ENCODE measurements around the gene GTF2IRD1. TPM values are rescaled to one million over a fixed set of nuclear protein-coding genes. Genes with fewer than 3 reads are reported as not detected.
"Not testable (repeated sequence)": the region's sequence is repeated elsewhere in the genome, so short reads cannot be mapped to it uniquely, and the experiment has no call there.

The GTF2IRD1 gene
- 30.0 TPM for total RNA-seq

- peak; percentile 82 for DNase-seq (ENCODE audit: low spot score)
Observed at GRCh38 chr7:74453322-74454011, at the start of gene GTF2IRD1. Gene GTF2IRD1 (plus strand): TSS chr7:74453906. CDS start chr7:74508081, 54,175 bp downstream.

GRCh38 chr7:74404388-74404700, 49.4 kb upstream of the GTF2IRD1 start:
- no peak for DNase-seq (ENCODE audit: low spot score)

- no peak for DNase-seq (ENCODE audit: low spot score)
Observed at GRCh38 chr7:74404741-74405140, 49.0 kb upstream of the GTF2IRD1 start.

GRCh38 chr7:74405191-74405898, 48.4 kb upstream of the GTF2IRD1 start:
- no peak for DNase-seq (ENCODE audit: low spot score)

- no peak for DNase-seq (ENCODE audit: low spot score)
Observed at GRCh38 chr7:74405899-74406512, 47.7 kb upstream of the GTF2IRD1 start.

GRCh38 chr7:74407958-74408357, 45.7 kb upstream of the GTF2IRD1 start:
- no peak for DNase-seq (ENCODE audit: low spot score)

GRCh38 chr7:74409571-74409970, 44.1 kb upstream of the GTF2IRD1 start:
- no peak for DNase-seq (ENCODE audit: low spot score)

- no peak for DNase-seq (ENCODE audit: low spot score)
Observed at GRCh38 chr7:74410772-74411171, 42.9 kb upstream of the GTF2IRD1 start.

- DNase-seq (ENCODE audit: low spot score) = not testable (repeated sequence)
Observed at GRCh38 chr7:74411571-74411970, 42.1 kb upstream of the GTF2IRD1 start.

GRCh38 chr7:74412056-74412455, 41.6 kb upstream of the GTF2IRD1 start:
- no peak for DNase-seq (ENCODE audit: low spot score)

- no peak for DNase-seq (ENCODE audit: low spot score)
Observed at GRCh38 chr7:74412603-74413002, 41.1 kb upstream of the GTF2IRD1 start.

- DNase-seq (ENCODE audit: low spot score) = not testable (repeated sequence)
Observed at GRCh38 chr7:74414595-74415333, 38.9 kb upstream of the GTF2IRD1 start.

- peak; percentile 78 for DNase-seq (ENCODE audit: low spot score)
Observed at GRCh38 chr7:74417419-74417971, 36.2 kb upstream of the GTF2IRD1 start.

- DNase-seq (ENCODE audit: low spot score) = no peak
Observed at GRCh38 chr7:74418076-74418475, 35.6 kb upstream of the GTF2IRD1 start.

GRCh38 chr7:74418538-74418937, 35.2 kb upstream of the GTF2IRD1 start:
- no peak for DNase-seq (ENCODE audit: low spot score)

GRCh38 chr7:74419232-74419631, 34.5 kb upstream of the GTF2IRD1 start:
- not testable (repeated sequence) for DNase-seq (ENCODE audit: low spot score)

GRCh38 chr7:74420006-74420405, 33.7 kb upstream of the GTF2IRD1 start:
- DNase-seq (ENCODE audit: low spot score) = no peak

- DNase-seq (ENCODE audit: low spot score) = no peak
Observed at GRCh38 chr7:74424291-74424880, 29.3 kb upstream of the GTF2IRD1 start.

GRCh38 chr7:74428023-74428422, 25.7 kb upstream of the GTF2IRD1 start:
- no peak for DNase-seq (ENCODE audit: low spot score)

- no peak for DNase-seq (ENCODE audit: low spot score)
Observed at GRCh38 chr7:74429153-74429747, 24.5 kb upstream of the GTF2IRD1 start.

- not testable (repeated sequence) for DNase-seq (ENCODE audit: low spot score)
Observed at GRCh38 chr7:74430409-74430808, 23.3 kb upstream of the GTF2IRD1 start.
